ENCODE results near the gene UGGT1. TPM values are rescaled to one million over a fixed set of nuclear protein-coding genes. Genes with fewer than 3 reads are reported as not detected.

The UGGT1 gene
- total RNA-seq, 1 experiment from 2014 or later, result 51.8 TPM

- Histone ChIP-seq H3K4me3 (replicated peaks in 1 of 2; ENCODE audit: low read depth in 1 of 2, low read length in 2 of 2) (no peak overlapping the region), H3K9me3 (ENCODE audit: control insufficient read depth in 1 of 2, insufficient read depth in 1 of 2, low read depth in 1 of 2, low read length in 2 of 2) (no peaks in the 10 kb centered on the region), H3K9ac (ENCODE audit: low read length) (no peak overlapping the region), H3K4me1 (ENCODE audit: control insufficient read depth in 1 of 2, insufficient read depth in 2 of 2, low read length in 2 of 2) (no peaks in the 10 kb centered on the region), H3K36me3 (ENCODE audit: control insufficient read depth in 1 of 2, insufficient read depth in 2 of 2, low read length in 2 of 2) (no peaks in the 10 kb centered on the region), H3K4me2 (ENCODE audit: low read length) (no peak overlapping the region), H3K79me2 (ENCODE audit: insufficient read depth, low read length) (no peaks in the 10 kb centered on the region), H4K20me1 (ENCODE audit: insufficient read depth) (no peaks in the 10 kb centered on the region), H3K27ac (ENCODE audit: low read depth, low read length) (no peak overlapping the region), H3K27me3 (ENCODE audit: insufficient read depth, low read length) (0 out of 2 replicates have a peak, but pooled peaks cover 2% of the 10 kb centered on the region), H3K9me2 (ENCODE audit: insufficient read depth) (no peaks in the 10 kb centered on the region), H2AFZ (ENCODE audit: low read depth, low read length, poor library complexity, severe bottlenecking) (no peak overlapping the region)
- TF ChIP-seq JUND (IDR thresholded peaks at IDR 0.05) (no peak), FOSL1 (IDR thresholded peaks at IDR 0.05; ENCODE audit: low read depth) (no peak), CBX3 (IDR thresholded peaks at IDR 0.05; ENCODE audit: low read depth) (no peak), EGR1 (IDR thresholded peaks at IDR 0.05; ENCODE audit: low read depth) (no peak), REST (IDR thresholded peaks at IDR 0.05; ENCODE audit: low read depth) (no peak), YY1 (IDR thresholded peaks at IDR 0.05; ENCODE audit: extremely low read depth, insufficient replicate concordance, low read depth, low read length) (no peak), SIN3A (IDR thresholded peaks at IDR 0.05; ENCODE audit: low read depth) (no peak), MAX (IDR thresholded peaks at IDR 0.05) (no peak), SP1 (IDR thresholded peaks at IDR 0.05; ENCODE audit: low read depth) (no peak), SRF (IDR thresholded peaks at IDR 0.05; ENCODE audit: low read depth) (no peak), ELF1 (IDR thresholded peaks at IDR 0.05; ENCODE audit: borderline replicate concordance, low read depth) (no peak), EZH2 (IDR thresholded peaks at IDR 0.05) (no peak), POLR2AphosphoS5 (IDR thresholded peaks at IDR 0.05; ENCODE audit: low read depth, low read length) (no peak), ZBTB33 (IDR thresholded peaks at IDR 0.05; ENCODE audit: extremely low read depth, insufficient replicate concordance, low read length) (no peak), ZNF274 (IDR thresholded peaks at IDR 0.05; ENCODE audit: low read depth, low read length) (no peak), TCF7L2 (IDR thresholded peaks at IDR 0.05; ENCODE audit: borderline replicate concordance, extremely low read depth, insufficient read depth, insufficient read length) (no peak)
- ATAC-seq (no peak), DNase-seq (ENCODE audit: low read depth, low spot score) (no peak)
- intact Hi-C loops (cut with micrococcal nuclease), result no loop called here
- RAD21 ChIA-PET (ENCODE audit: low non-redundant PET in 1 of 2, low total read pairs in 2 of 2, uncharacterized antibody in 2 of 2, unreplicated experiment in 2 of 2), result no interaction called here
- POLR2A ChIA-PET, result no interaction called here
- CTCF ChIA-PET, result no interaction called here
- BruUV-seq (replicated peaks), result no TSS peak
Observed at GRCh38 chr2:128215897-128216642, 125.1 kb downstream of the UGGT1 start.

Measured in HCT116 (cell line).